Measurements from ENCODE around the gene NUP37. TPM values are rescaled to one million over a fixed set of nuclear protein-coding genes. Genes with fewer than 3 reads are reported as not detected.

The NUP37 gene, protein sequence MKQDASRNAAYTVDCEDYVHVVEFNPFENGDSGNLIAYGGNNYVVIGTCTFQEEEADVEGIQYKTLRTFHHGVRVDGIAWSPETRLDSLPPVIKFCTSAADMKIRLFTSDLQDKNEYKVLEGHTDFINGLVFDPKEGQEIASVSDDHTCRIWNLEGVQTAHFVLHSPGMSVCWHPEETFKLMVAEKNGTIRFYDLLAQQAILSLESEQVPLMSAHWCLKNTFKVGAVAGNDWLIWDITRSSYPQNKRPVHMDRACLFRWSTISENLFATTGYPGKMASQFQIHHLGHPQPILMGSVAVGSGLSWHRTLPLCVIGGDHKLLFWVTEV
- 59.8 to 75.2 TPM (median 62.6 TPM) in 5 replicates for total RNA-seq (2022; extraction: Qiagen RNA extraction)

DNA sequence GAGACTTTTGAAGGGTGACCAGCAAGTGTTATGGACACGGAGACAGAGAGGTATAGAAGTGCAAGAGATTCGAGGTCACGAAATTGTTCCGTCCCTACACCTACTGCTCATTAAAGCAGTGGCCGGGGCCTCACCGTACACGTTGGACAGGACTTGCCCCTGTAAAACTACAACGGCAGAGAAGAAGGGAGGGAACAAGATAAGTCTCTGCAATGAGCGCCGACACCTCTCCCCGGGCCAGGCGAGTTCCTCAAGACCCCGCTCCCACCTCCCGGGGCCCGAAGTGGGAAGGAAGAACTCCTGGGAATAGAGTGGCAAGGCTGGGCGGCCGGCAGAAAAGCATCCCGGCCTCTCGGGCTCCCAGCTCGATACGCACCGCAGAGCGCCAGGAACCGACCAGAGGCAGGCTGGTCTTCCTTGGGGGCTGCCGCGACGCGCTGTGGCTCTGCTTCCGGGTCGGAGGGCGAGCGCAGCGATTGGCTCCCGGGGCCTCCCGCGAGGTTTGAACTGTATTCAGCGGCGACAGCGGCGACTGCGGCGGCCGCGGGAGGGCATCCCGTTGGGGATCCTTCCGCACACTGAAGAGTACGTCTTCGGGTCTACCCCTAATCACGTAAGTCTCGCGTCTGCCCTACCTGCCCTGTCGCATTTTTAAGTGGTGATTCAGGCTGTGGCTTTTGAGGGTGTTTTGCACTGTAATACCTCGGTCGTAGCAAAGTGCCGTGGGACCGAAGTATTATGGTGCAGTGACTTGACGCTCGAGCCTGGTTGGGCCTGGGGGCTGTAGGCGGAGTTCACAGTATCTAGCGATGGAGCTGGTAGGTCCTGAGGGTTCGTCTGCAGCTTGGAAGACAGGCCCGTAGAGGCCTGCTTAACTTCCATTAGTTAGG is at the start of gene NUP37, which contains the start of gene PARPBP:
TSS of gene NUP37 (minus strand) at position 441 of the 890 bp plus-strand sequence. CDS start 1,596 bp downstream, outside the sequence.
TSS of gene PARPBP (plus strand) at position 510 of the 890 bp plus-strand sequence. CDS start 3,706 bp downstream, outside the sequence.

DNA sequence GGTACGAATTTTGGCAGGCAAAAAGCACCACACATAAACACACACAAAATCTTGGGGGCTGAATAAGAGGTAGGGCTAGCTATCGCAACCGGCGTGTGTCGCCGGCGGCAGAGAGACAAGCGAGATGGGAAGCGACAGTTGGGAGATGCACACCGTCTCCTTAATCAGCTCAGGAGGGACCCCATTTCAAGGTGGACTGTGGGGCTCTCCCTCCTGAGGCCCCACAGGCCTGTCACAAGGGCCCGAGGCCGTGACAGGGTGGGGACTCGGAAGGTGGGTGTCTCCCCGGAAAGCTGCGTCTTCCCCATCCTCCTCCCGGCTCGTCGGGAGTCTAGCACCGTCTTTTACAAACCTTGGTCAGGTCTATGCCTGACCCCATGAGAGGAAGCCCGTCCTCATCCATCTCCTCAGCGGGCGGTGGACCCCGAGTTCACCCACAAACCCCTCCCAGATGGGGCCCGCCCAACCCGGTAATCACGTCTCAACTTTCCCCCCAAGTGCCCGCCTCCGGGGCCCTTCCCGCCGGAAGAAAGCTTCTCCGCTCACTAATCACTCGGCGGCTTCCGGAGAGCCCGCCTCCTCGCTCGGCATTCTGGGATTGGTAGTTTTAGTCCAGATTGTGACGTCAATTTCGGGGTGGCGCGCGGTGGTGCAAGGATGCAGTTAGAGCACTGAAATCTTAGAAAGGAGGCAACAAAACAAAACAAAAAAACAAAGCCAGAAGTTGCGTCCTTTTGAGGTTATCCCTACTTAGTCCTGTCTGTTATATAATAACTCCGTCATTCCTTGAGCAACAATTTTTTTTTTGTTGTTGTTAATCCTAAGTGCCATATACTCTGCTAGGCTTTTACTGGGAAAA is 58.1 kb downstream of the NUP37 start, which contains the start of gene WASHC3:
TSS of gene WASHC3 (minus strand) at position 432 of the 859 bp plus-strand sequence. CDS start at position 403, 29 bp downstream.

Other genes starting within 250 kb of the NUP37 start
- gene DRAM1, start 242.5 kb downstream of the NUP37 start, total RNA-seq (2022; extraction: Qiagen RNA extraction), result 17.5 to 20.1 TPM (median 19.2 TPM) in 5 replicates
- 29.1 to 33.7 TPM (median 31.2 TPM) in 5 replicates for gene WASHC3, start 58.1 kb downstream of the NUP37 start, total RNA-seq (2022; extraction: Qiagen RNA extraction)
- 17.7 to 23.3 TPM (median 18.6 TPM) in 5 replicates for gene PARPBP, start 69 bp upstream of the NUP37 start, total RNA-seq (2022; extraction: Qiagen RNA extraction)
- gene PMCH, start 77.7 kb upstream of the NUP37 start, total RNA-seq (2022; extraction: Qiagen RNA extraction), result not detected in 5 replicates

Measured in A549 treated with AZD2906 at 1 μM for 4 hours (cell line).